DOHH2 (cell line): ENCODE measurements around the gene GPX3.

Source experiments
- EZH2phosphoT487 ChIP-seq: fragments of 200-600 bp; sonication (generic); IDR thresholded peaks from 2 replicates; pipeline ENCODE4 v1.6.1; 2017; ENCODE audit warnings: borderline replicate concordance, mild to moderate bottlenecking, antibody characterized with exemption, low read length, moderate library complexity, mixed read lengths
- TF ChIP-seq, protein P1 (sequence below): fragments of 200-600 bp; sonication (generic); IDR thresholded peaks from one replicate; pipeline ENCODE4 v1.5.1; 2014; ENCODE audit warnings: antibody characterized with exemption, mild to moderate bottlenecking, low read depth, low read length; ENCODE audit not compliant: poor library complexity, severe bottlenecking

DNA sequence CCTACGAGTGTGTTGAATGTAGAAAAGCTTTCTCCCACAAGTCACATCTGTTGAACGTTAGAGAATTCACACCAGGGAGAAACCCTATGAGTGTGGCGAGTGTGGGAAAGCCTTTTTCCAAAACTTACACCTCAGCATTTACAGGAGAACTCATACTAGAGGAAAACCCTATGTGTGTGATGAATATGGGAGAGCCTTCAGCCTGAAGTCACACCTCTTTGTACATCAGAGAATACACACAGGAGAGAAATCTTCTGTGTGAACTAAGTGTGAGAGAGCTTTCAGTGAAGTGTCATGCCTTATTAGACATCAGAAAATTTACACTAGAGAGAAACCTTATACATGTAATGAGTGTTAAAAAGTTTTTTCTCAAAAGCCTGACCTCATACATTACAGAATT lies 41.8 kb upstream of the GPX3 start:
- TF ChIP-seq, protein P1, sequence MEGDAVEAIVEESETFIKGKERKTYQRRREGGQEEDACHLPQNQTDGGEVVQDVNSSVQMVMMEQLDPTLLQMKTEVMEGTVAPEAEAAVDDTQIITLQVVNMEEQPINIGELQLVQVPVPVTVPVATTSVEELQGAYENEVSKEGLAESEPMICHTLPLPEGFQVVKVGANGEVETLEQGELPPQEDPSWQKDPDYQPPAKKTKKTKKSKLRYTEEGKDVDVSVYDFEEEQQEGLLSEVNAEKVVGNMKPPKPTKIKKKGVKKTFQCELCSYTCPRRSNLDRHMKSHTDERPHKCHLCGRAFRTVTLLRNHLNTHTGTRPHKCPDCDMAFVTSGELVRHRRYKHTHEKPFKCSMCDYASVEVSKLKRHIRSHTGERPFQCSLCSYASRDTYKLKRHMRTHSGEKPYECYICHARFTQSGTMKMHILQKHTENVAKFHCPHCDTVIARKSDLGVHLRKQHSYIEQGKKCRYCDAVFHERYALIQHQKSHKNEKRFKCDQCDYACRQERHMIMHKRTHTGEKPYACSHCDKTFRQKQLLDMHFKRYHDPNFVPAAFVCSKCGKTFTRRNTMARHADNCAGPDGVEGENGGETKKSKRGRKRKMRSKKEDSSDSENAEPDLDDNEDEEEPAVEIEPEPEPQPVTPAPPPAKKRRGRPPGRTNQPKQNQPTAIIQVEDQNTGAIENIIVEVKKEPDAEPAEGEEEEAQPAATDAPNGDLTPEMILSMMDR, result no peak
- no peak for TF ChIP-seq EZH2phosphoT487
